Posterior vena cava (tissue), 2 donors: ENCODE results near the gene ITGA3. TPM values are rescaled to one million over a fixed set of nuclear protein-coding genes. Genes with fewer than 3 reads are reported as not detected.
"Not testable (repeated sequence)": the region's sequence is repeated elsewhere in the genome, so short reads cannot be mapped to it uniquely, and the experiment has no call there.

Experiments
- DNase-seq: peaks from one replicate; pipeline ENCODE4 v3.0.0-alpha.2; 2020; ENCODE audit warnings: low spot score
- intact Hi-C, 2 donors: fragments of 100-400 bp; cut with DNase I; formaldehyde crosslinking; loops; one replicate each; pipeline versions ENCODE4 v1.14.1 to v1.14.2; 2022 to 2023
- total RNA-seq, 2 donors: library from RNA; stranded (reverse); fragmentation: NEBNext Ultra II Directional; extraction: Animal tissue kit (Norgen Biotek cat#: 25700); gene quantifications; one replicate each; pipeline ENCODE4 v1.2.1, GENCODE V29; 2021
- donor health status: DM: yes; HTN: yes; CAD: no.
- donor health status: DM: yes; HTN: yes; CAD: no.

The ITGA3 gene
- total RNA-seq, 2 donors from 2014 or later = 56.3 to 80.3 TPM

DNA sequence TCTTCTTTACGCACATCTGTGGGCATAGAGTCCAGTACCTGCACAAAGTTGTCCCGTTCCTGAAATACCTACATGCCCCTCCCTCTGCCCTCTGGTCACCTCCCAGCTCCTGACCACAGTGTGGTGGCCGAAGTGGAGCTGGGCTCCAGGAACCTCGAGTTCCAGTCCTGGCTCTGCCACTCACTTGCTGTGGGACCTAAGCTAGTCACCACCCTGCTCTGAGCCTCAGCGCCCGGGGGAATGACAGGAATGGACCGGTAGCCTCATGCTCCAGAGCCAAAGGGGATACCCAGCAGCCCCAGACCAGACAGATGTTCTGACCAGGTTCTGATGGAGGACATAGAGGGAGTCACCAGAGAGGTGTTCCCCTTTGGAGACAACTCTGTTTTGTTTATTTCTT is 26.7 kb upstream of the ITGA3 start:
- intact Hi-C loops = loop anchor here (5.0 kb wide), 2 partner anchors 38 to 58 kb away; no protein-coding TSS in a partner anchor
- DNase-seq = peak; percentile 35

DNA sequence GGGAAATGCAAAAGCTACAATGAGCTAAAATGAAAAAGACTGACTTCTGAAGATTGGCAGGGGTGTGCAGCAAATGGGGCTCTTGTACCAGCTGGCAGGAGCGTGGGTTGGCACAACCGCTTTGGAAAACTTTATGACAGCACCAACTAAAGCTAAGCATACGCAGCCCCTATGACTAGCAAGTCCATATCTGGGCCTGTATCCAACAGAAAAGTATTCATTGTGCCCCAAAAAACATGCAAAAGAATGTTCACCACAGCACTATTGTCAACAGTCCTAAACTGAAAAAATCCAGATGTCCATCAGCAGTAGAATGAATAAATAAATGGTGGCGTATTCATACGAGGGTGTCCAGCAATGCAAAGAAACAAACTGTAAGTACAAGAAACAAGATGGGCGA is 22.6 kb upstream of the ITGA3 start:
- intact Hi-C loops = no loop called here
- no peak for DNase-seq

DNA sequence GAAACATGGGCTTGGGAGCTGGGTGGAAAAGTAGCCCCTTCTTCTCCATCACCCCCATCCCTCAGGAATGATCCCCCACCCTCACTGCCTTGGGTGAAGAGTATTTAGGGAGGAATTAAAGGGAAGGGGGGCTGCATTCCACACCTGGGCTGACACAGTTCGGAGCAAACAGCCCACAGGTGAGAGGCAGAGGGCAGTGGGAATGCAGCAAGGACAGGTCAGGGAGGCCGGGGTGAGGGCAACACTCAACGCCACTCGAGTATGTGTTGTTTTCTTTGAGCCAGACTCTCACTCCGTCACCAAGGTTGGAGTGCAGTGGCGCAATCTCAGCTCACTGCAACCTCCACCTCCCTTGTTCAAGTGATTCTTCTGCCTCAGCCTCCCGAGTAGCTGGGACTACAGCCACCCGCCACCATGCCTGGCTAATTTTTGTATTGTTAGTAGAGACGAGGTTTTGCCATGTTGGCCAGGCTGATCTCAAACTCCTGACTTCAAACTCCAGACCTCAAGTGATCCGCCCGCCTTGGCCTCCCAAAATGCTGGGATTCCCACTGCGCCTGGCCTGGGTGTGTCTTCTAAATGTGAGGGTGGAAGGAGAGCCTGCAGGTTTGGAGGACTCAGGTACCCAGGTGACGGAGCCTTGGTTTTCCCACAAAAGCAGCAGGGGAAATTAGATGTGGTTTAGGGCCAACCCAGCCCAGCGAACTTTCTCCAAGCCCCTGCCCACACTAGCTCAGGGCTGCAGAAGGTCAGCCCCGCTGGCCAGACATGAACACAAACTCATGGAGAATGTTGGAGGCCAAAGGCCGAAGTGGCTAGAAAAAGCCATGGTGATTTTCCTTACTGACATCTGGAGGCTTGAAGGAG is 21.2 kb upstream of the ITGA3 start:
- DNase-seq = peak; percentile 50
- intact Hi-C loops = loop anchor here in 1 of 2 donors (5.0 kb wide), 1 partner anchor 273 kb away; no protein-coding TSS in a partner anchor

DNA sequence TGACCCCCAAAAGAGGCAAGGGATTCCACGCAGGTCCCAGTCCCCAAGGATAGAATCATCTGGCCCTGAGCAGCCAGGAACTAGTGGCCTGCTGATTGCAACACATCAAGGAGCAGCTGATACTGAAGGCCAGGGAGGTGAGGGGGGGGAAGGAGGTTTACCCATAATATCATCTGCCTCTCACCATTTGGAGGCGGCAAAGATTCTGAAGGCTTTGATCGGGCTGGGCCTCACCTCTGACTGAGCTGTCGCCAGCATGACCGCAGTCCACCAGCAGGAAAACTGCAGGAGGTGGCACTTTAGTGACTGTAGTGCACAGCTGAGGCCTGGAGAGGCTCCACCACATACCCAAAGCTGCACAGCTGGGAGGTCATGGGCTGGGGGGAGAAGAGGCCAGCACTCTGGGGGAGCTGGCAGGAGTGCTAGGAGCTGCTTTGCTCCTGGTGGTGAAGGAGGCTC is 20.5 kb upstream of the ITGA3 start:
- DNase-seq = peak; percentile 55
- intact Hi-C loops = loop anchor here in 1 of 2 donors (5.0 kb wide), 1 partner anchor 272 kb away; no protein-coding TSS in a partner anchor

DNA sequence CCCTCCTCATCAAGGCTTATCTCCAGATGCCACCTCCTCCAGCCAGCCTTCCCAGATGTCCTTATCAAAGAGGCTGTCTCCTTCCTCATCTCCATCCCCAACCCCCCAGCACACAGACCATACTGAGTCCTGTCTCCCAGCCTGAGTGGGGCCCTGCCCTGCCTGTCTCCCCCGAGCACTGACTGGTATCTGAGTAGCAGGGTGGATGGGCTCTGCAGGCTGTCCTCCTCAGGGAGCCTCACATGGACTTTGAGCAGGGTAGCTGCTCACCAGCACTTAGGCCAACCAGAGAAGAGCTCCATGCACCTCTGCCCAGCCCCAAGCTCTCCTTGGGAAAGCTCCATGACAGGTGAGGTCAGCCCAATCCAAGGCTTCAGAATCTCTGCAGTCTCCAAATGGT is 20.0 kb upstream of the ITGA3 start:
- intact Hi-C loops = loop anchor here in 1 of 2 donors (5.0 kb wide), 1 partner anchor 271 kb away; no protein-coding TSS in a partner anchor
- DNase-seq = peak; percentile 48

DNA sequence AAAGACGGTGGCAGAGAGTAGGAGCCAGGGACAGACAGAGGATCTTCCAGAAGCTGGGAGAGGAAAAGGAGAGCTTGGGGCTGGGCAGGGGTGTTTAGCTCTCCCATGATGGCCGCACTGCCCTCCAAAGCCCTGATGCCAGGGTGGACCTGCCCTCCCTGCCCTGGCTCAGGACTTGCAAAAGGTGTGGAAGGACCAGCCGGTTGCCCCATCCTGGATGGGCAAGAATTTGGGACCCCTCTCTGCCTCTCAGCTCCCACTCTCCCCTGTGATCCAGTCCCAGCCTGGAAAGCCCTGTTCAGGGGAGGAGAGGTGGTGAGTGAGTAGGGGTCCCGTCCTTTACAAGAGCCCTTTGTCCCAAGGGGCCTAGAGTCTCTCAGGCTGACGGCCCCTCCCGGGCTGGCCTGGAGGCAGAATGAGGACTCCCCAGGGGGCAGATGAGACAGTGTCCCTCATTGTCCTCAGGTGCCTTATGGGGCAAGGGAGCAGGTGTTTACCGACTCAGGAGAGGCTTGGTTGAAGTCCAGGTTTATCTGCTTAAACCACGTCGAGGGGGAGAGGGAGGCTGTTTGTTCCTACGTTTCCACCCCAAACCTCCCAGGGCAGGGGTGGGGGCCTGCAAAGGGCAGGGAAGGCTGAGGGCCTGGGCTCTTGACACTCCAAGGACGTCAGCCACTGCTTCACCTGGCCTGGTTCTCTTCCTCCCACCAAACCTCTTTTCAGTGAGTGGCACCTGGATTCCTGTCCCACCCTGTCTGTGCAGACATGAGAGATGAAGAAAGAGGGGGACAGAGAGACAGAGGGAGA is 19.3 kb upstream of the ITGA3 start:
- peak; percentile 54 for DNase-seq
- intact Hi-C loops = loop anchor here in 1 of 2 donors (5.0 kb wide), 1 partner anchor 271 kb away; no protein-coding TSS in a partner anchor

DNA sequence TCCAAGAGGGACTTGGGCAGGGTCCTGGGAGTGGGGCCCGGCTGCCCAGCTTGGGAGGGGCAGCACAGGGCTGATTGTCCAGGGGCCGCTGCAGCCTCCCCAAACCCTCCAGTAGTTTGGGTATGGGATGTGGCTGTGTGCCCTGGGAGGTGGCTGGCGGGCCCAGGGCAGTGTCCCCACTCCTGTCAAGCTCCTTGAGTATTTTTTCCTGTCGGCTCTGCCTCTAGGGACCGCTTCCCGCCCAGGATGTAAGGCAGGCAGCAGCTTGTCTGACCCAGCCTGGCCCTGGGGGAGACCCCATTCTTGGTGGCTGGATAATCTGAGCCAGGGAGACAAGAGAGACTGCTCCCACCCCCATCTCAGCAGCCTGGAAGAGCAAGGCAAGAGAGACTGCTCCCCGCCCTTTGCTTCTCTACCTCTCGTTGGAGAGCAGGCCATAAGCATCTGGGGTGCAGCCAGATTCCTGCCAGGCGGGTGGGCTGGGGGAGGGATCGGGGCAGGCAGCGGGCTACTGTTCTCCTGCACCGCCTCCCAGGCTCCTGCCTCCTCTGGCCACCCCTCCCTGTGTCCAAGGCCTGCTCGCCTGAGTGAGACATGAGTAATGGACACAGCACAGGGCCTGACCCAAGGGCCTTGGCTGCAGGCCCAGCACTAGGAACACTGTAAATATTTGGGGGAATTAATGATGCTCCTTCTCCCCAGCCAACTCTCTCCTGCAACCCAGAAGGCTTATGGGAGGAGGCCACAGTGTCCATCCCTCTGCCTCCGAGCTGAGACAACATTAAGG is 18.4 kb upstream of the ITGA3 start:
- peak; percentile 85 for DNase-seq
- intact Hi-C loops = loop anchor here in 1 of 2 donors (5.0 kb wide), 1 partner anchor 270 kb away; no protein-coding TSS in a partner anchor

DNA sequence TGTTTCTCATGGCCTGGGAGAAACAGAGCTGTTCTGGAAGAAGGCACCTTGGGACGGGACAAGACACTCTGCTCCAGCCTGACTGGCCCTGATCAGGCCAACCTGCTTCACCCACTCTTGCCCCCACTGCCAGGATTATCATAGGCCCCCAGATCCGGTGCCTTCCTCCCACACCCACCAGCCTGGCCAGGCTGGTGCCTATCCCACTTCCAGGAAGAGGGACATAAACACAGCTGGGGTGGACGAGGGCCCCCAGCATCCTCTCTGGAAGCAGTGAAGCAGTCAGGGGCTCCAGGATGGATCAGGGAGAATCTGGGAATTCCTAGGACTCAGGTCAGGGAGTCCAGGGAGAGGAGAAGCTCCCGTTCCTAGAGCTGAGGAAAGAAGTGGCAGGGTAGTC is 16.9 kb upstream of the ITGA3 start:
- intact Hi-C loops = loop anchor here in 1 of 2 donors (5.0 kb wide), 1 partner anchor 268 kb away; no protein-coding TSS in a partner anchor
- peak; percentile 18 for DNase-seq

DNA sequence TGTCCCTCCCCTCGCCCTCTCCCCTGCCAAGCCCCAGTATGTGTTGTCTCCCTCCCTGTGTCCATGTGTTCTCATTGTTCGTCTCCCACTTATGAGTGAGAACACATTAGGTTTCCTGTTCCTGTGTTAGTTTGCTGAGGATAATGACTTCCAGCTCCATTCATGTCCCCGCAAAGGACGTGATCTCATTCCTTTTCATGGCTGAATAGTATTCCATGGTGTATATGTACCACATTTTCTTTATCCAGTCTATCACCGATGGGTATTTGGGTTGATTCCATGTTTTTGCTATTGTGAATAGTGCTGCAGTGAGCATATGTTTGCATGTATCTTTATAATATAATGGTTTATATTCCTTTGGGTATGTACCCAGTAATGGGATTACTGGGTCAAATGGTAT is 15.4 kb upstream of the ITGA3 start:
- intact Hi-C loops, DNase-seq: not testable (repeated sequence)

DNA sequence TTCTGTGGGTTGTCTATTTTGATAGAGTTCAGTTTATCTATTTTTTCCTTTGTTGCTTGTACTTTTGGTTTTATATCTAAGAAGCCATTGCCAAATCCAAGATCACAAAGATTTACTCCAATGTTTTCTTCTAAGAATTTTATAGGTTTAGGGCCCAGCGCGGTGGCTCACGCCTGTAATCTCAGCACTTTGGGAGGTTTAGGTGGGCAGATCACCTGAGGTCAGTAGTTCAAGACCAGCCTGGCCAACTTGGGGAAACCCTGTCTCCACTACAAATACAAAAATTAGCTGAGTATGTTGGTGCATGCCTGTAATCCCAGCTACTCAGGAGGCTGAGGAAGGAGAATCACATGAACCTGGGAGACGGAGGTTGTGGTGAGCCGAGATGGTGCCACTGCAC is 13.7 kb upstream of the ITGA3 start:
- intact Hi-C loops = no loop called here
- DNase-seq = peak; percentile 24

DNA sequence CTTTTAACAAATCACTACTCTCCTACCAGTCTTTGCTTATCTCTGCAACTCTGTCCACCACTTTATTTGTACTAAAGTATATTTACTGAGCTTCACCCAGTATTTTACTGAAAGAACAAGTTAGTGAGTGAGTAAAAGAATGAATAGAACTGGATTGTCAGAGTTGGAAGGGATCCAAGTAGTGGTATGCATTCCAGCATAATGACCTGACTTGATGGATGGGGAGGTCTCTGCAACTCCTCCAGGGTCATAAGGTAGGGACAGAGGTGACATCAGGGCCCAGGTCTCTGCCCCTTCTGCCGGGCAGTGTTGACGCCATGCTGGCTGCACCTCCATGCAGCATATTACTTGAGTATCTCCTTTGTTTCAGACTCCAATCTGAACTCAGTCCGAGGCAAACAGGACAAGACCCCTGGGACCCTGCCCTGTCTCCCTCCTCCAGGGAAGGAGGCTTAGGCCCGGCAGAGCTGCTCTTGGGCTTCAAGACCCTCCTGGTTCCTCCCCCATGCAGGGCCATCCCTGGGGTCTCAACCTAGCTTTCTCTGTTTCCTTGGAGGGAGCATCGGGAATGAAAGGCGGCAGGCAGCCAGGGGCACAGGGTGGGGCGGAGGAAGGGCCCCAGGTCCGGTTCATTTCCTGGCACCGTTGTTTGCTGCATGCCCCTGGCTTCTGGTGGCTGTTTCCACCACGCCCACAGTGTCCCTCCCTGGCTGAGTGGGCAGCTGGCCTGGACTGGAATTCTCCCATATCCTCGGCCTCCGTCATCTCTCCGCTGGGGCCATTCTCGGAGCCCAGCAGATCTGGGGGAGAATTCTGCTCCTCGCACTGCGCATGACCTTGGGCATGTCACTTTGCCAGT is 12.4 kb upstream of the ITGA3 start:
- DNase-seq = peak; percentile 85
- intact Hi-C loops = no loop called here

DNA sequence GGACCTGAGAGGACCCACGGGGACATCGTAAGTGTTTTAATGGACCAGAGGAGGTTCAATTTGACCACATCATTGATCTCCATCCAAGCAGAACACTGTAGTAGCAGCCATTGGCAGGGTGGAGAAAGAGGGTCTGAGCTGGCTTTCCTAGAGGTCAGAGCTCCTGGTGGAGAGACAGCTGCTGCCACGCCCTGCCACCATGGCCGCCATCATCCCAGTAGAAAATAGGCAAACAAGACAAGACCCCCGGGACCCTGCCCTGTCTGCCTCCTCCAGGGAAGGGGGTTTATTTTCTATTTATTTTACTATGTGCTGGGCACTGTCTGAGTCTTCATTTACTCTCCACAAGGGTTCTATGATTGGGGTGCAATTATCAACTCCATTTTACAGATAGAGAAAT is 11.4 kb upstream of the ITGA3 start:
- DNase-seq = no peak

DNA sequence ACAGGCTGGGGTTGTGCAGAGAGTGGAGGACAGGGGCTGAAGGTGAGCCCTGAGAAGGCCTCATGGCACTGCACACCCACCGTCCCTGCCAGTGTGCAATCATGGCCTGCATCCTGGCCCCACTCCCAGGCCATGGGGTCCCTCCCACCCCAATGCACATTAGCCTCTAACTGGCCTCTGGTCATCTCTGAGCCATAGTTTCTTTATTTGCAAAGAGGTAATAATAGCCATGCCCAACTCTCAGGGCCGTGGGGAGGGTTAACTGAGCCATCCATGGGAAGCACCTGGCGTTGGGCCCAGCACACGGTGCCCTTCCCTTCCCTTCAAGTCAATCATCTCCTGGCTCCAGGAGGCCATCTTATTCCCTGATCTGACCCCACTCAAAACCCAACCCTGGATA is 10.8 kb upstream of the ITGA3 start:
- DNase-seq = peak; percentile 45
- intact Hi-C loops = no loop called here

More for the DNA sequence above, 11.4 kb upstream of the ITGA3 start:
- intact Hi-C loops = no loop called here

DNA sequence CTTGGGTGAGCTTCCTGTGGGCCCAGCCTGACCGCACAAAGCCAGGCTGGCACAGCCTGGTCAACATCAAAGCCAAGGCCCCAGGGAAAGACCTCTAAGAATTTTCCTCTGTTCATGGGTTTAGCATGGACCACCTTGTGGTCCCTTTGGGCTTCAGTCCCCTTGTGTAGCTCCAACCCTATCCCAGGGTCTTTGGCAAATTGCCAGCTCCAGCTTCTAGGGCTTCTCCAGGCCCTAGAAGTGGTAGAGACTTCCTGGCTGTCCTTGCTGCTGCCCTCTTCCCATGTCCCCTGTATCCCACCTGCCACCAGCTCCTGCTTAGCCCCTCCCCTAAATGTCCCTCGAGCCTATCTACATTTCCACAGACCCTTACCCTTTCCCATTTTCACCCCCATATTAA is 9.7 kb upstream of the ITGA3 start:
- DNase-seq = no peak
- intact Hi-C loops = no loop called here

DNA sequence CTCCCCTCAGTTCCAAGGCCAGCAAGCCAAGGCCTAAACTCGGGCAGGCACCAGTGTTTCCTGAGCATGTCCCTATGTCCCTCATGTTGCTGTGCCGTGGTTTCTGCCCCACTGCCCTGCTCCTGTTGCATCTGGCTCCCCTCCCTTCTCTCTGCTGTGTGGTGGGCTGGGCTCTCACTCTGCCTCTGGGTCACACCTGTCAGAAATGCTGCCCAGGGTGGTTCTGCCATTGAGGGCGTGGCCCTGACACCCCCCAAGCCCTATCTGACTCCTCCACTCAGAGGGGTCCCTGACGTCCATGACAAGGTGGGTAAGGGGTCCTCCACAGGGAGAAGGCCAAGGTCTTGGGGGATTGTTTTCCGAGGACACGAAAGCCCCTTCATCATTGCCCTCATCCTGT is 9.2 kb upstream of the ITGA3 start:
- intact Hi-C loops = no loop called here
- DNase-seq = peak; percentile 38

DNA sequence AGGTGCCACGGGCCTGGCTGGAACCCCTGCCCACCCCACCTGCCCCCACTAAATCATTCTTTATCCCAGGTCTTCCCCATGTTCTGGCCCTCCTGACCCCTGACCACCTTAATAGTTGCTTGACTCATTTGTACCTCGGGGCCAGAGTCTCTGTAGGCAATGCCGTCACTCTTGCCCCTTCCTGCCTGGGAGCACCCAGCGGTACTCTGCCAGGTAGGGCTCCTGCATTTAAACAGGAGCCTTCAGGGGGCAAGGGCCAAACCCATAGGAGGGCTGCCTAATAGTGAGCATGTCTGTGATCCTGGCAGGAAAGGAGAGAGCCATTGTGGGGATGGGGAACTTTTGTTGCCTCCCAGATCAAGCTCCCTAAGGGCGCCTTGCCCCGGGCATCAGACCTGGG is 8.8 kb upstream of the ITGA3 start:
- peak; percentile 8 for DNase-seq
- intact Hi-C loops = no loop called here

DNA sequence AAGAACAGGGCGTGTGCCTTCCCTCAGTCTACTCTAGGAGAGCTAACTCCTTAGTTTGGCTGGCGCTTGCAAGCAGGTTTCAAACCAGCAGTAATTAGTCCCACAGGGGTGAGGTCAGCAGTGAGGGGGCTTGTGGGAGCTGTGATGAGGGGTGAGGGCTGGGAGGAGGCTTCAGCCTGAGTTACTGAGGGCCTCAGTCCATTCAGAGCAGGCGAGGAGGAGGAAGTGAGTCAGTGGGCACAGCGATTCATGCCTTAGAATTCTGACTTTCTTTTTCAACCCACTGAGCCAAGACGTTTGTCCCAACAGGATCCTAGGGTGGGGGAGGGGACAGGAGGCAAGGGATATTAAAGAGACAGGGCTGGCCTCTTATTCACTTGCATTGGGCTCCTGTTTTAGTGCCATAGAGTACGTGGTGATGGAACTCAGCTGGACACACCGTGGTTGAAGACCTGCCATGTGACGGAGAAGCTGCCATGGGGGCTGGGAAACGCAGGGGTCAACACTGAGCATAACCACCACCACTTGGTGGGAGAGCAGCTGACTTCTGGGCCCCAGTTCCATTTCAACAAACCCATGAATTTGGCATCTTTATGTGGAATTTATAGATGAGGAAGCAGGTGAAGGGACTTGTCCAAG is 8.3 kb upstream of the ITGA3 start:
- intact Hi-C loops = no loop called here
- peak; percentile 54 for DNase-seq
